HCT116 (cell line): Measurements from ENCODE around the gene AEBP1. TPM values are rescaled to one million over a fixed set of nuclear protein-coding genes. Genes with fewer than 3 reads are reported as not detected.

ENCODE experiments used
- ATAC-seq: fragments of 200-7000 bp; cut with Tn5 transposase; 2 replicates; pipeline ENCODE4 v1.9.1; 2020; ENCODE audit warnings: mild to moderate bottlenecking, moderate library complexity
- BruUV-seq: library from RNA; stranded (reverse); fragments of 400-500 nt; replicated peaks from 2 replicates; lab custom pipeline; 2021; lab: Mats Ljungman, UMichigan
- CTCF ChIA-PET: fragments of 300-600 bp; sonication (Branson Sonifier 250); formaldehyde crosslinking; loops from one replicate; lab custom pipeline; 2021; ENCODE audit warnings: antibody characterized with exemption; lab: Charles Lee
- POLR2A ChIA-PET: fragments of 300-600, 350-600 bp; sonication (Branson Sonifier 250); formaldehyde crosslinking; loops from one replicate; lab custom pipeline; 2021; ENCODE audit warnings: antibody characterized with exemption; lab: Charles Lee
- RAD21 ChIA-PET, 2 experiments: fragments of 300-600 bp; sonication (Branson Sonifier 250); formaldehyde crosslinking; loops; one replicate each; lab custom pipeline; 2023; ENCODE audit warnings: low total read pairs in 2 of 2; ENCODE audit not compliant: uncharacterized antibody in 2 of 2, unreplicated experiment in 2 of 2, low non-redundant PET in 1 of 2; lab: Charles Lee
- DNase-seq: peaks from one replicate; pipeline ENCODE4 v3.0.0-alpha.2; 2010; ENCODE audit warnings: low read depth, low spot score
- H2AFZ ChIP-seq: fragments of 200-600 bp; shearing (Covaris generic), sonication (generic); 2 replicates; pipeline ENCODE4 v1.6.1; 2017; ENCODE audit warnings: low read depth, mixed run types, mixed read lengths, antibody characterized with exemption, low read length; ENCODE audit not compliant: poor library complexity, severe bottlenecking
- H3K27ac ChIP-seq: 2 replicates; pipeline ENCODE4 v1.5.1; 2012; ENCODE audit warnings: low read depth, low read length
- H3K27me3 ChIP-seq: fragments of 200-600 bp; sonication (generic); 2 replicates; pipeline ENCODE4 v1.6.1; 2016; ENCODE audit warnings: mixed run types, low read length, mixed read lengths; ENCODE audit not compliant: insufficient read depth
- H3K36me3 ChIP-seq, 2 experiments: fragments of 200-500 bp in 1 of 2; fragments of 200-600 bp in 1 of 2; sonication (Bioruptor generic) in 1 of 2; sonication (generic) in 1 of 2; 2 replicates each; pipeline versions ENCODE4 v1.5.1 to v1.6.1; 2014 to 2016; ENCODE audit warnings: low read length in 2 of 2, inconsistent platforms in 1 of 2, mixed read lengths in 1 of 2, mixed run types in 1 of 2; ENCODE audit not compliant: insufficient read depth in 2 of 2, control insufficient read depth in 1 of 2
- H3K4me1 ChIP-seq, 2 experiments: fragments of 200-600 bp in 1 of 2; sonication (generic) in 1 of 2; 2 replicates each; pipeline versions ENCODE4 v1.5.1 to v1.6.1; 2012 to 2017; ENCODE audit warnings: low read length in 2 of 2, inconsistent platforms in 1 of 2, mild to moderate bottlenecking in 1 of 2, mixed read lengths in 1 of 2, mixed run types in 1 of 2, moderate library complexity in 1 of 2; ENCODE audit not compliant: insufficient read depth in 2 of 2, control insufficient read depth in 1 of 2
- H3K4me2 ChIP-seq: fragments of 200-600 bp; sonication (generic); 2 replicates; pipeline ENCODE4 v1.6.1; 2017; ENCODE audit warnings: mixed run types, low read length, mixed read lengths
- H3K4me3 ChIP-seq, 2 experiments: fragments of 200-600 bp in 1 of 2; sonication (generic) in 1 of 2; replicated peaks in 1 of 2; 2 replicates each; pipeline ENCODE4 v1.5.1; 2011 to 2016; ENCODE audit warnings: low read length in 2 of 2, control low read depth in 1 of 2, low read depth in 1 of 2, mild to moderate bottlenecking in 1 of 2, mixed read lengths in 1 of 2, mixed run types in 1 of 2
- H3K79me2 ChIP-seq: fragments of 200-600 bp; sonication (generic); 2 replicates; pipeline ENCODE4 v1.6.1; 2017; ENCODE audit warnings: mild to moderate bottlenecking, mixed run types, low read length, moderate library complexity, mixed read lengths; ENCODE audit not compliant: insufficient read depth
- H3K9ac ChIP-seq: fragments of 200-600 bp; sonication (generic); 2 replicates; pipeline ENCODE4 v1.6.1; 2016; ENCODE audit warnings: low read length, mixed read lengths
- H3K9me2 ChIP-seq: fragments of 200-600 bp; sonication (generic), shearing (Covaris generic); 2 replicates; pipeline ENCODE4 v1.6.1; 2017; ENCODE audit warnings: mixed run types, mild to moderate bottlenecking, moderate library complexity; ENCODE audit not compliant: insufficient read depth
- H3K9me3 ChIP-seq, 2 experiments: fragments of 200-500 bp in 1 of 2; fragments of 200-600 bp in 1 of 2; sonication (Bioruptor generic) in 1 of 2; sonication (generic) in 1 of 2; 2 replicates each; pipeline ENCODE4 v1.6.1; 2014 to 2017; ENCODE audit warnings: low read length in 2 of 2, mixed read lengths in 2 of 2, inconsistent platforms in 1 of 2, low read depth in 1 of 2, mild to moderate bottlenecking in 1 of 2, mixed run types in 1 of 2, moderate library complexity in 1 of 2; ENCODE audit not compliant: control insufficient read depth in 1 of 2, insufficient read depth in 1 of 2
- H4K20me1 ChIP-seq: fragments of 200-600 bp; sonication (generic), shearing (Covaris generic); 2 replicates; pipeline ENCODE4 v1.6.1; 2017; ENCODE audit warnings: mixed run types, mild to moderate bottlenecking, moderate library complexity; ENCODE audit not compliant: insufficient read depth
- ATF3 ChIP-seq: IDR thresholded peaks from 2 replicates; pipeline ENCODE4 v1.6.1; 2012
- CBX3 ChIP-seq: IDR thresholded peaks from 2 replicates; pipeline ENCODE4 v1.6.1; 2012; ENCODE audit warnings: low read depth
- CTCF ChIP-seq, 3 experiments: fragments of 200-600 bp in 1 of 3; sonication (generic) in 1 of 3; IDR thresholded peaks in 2 of 3; conservative IDR thresholded peaks in 1 of 3; 2 replicates each; pipeline ENCODE4 v1.5.1; 2012 to 2017; ENCODE audit warnings: low read depth in 2 of 3, low read length in 2 of 3, antibody characterized with exemption in 1 of 3, borderline replicate concordance in 1 of 3, control low read depth in 1 of 3, mild to moderate bottlenecking in 1 of 3, mixed read lengths in 1 of 3, mixed run types in 1 of 3, moderate library complexity in 1 of 3; ENCODE audit not compliant: insufficient read depth in 1 of 3
- EGR1 ChIP-seq: IDR thresholded peaks from 2 replicates; pipeline ENCODE4 v1.6.1; 2012; ENCODE audit warnings: low read depth
- ELF1 ChIP-seq: IDR thresholded peaks from 2 replicates; pipeline ENCODE4 v1.6.1; 2012; ENCODE audit warnings: low read depth, borderline replicate concordance
- JUND ChIP-seq: IDR thresholded peaks from 2 replicates; pipeline ENCODE4 v1.6.1; 2012
- MAX ChIP-seq: IDR thresholded peaks from 2 replicates; pipeline ENCODE4 v1.6.1; 2012
- POLR2A ChIP-seq: IDR thresholded peaks from 2 replicates; pipeline ENCODE4 v1.7.0; 2011; ENCODE audit warnings: borderline replicate concordance; ENCODE audit not compliant: insufficient read depth, insufficient read length; ENCODE audit errors: extremely low read depth
- POLR2AphosphoS5 ChIP-seq: IDR thresholded peaks from 2 replicates; pipeline ENCODE4 v1.6.1; 2011; ENCODE audit warnings: mild to moderate bottlenecking, low read depth, low read length, moderate library complexity
- RAD21 ChIP-seq: IDR thresholded peaks from 2 replicates; pipeline ENCODE4 v1.6.1; 2012; ENCODE audit warnings: low read depth, mild to moderate bottlenecking
- SIN3A ChIP-seq: IDR thresholded peaks from 2 replicates; pipeline ENCODE4 v1.6.1; 2012; ENCODE audit warnings: low read depth
- SP1 ChIP-seq: IDR thresholded peaks from 2 replicates; pipeline ENCODE4 v1.6.1; 2012; ENCODE audit warnings: low read depth
- YY1 ChIP-seq: IDR thresholded peaks from 2 replicates; pipeline ENCODE4 v1.6.1; 2011; ENCODE audit warnings: low read length, low read depth, moderate library complexity, mild to moderate bottlenecking; ENCODE audit not compliant: insufficient replicate concordance; ENCODE audit errors: extremely low read depth
- ZBTB33 ChIP-seq: IDR thresholded peaks from 2 replicates; pipeline ENCODE4 v1.6.1; 2011; ENCODE audit warnings: mild to moderate bottlenecking, low read length, moderate library complexity; ENCODE audit not compliant: insufficient replicate concordance; ENCODE audit errors: extremely low read depth
- ZFX ChIP-seq: fragments of 450-650 bp; IDR thresholded peaks from 2 replicates; pipeline ENCODE4 v1.6.1; 2017
- ZNF274 ChIP-seq: fragments of 200-500 bp; sonication (Bioruptor generic); IDR thresholded peaks from 2 replicates; pipeline ENCODE4 v1.6.1; 2014; ENCODE audit warnings: mild to moderate bottlenecking, low read depth, low read length, inconsistent platforms
- intact Hi-C: fragments of 100-400 bp; cut with micrococcal nuclease; formaldehyde crosslinking; loops from 2 replicates; pipeline ENCODE4 v1.10.0; 2022
- total RNA-seq: library from RNA; stranded (reverse); gene quantifications from one replicate; pipeline ENCODE4 v1.2.1, GENCODE V29; 2021; ENCODE audit not compliant: unreplicated experiment

The AEBP1 gene
- total RNA-seq, 1 experiment from 2014 or later: 0.49 TPM

GRCh38 chr7:44058759-44059218 lies 45.4 kb upstream of the AEBP1 start:
- ChIA-PET POLR2A (no interaction called here), CTCF (no interaction called here)
- H3K79me2 ChIP-seq: no peaks in the 10 kb centered on the region
- no peaks in the 10 kb centered on the region for H3K9me2 ChIP-seq
- H3K27me3 ChIP-seq: no peaks in the 10 kb centered on the region
- no peak overlapping the region for H3K9ac ChIP-seq
- no peak for TF ChIP-seq ZBTB33
- no peak for TF ChIP-seq YY1
- TF ChIP-seq JUND: no peak
- no peak for TF ChIP-seq POLR2A
- no peak for TF ChIP-seq POLR2AphosphoS5
- TF ChIP-seq MAX: no peak
- no peak for TF ChIP-seq RAD21
- TF ChIP-seq SIN3A: no peak
- TF ChIP-seq ELF1: no peak
- TF ChIP-seq ZFX: no peak
- no peak for TF ChIP-seq ZNF274
- TF ChIP-seq SP1: no peak
- TF ChIP-seq ATF3: no peak
- TF ChIP-seq CBX3: no peak
- TF ChIP-seq EGR1: no peak
- no peak for TF ChIP-seq CTCF (IDR thresholded peaks at IDR 0.05 in 2 of 3, conservative IDR thresholded peaks at IDR 0.05 in 1 of 3; ENCODE audit: borderline replicate concordance in 1 of 3, insufficient read depth in 1 of 3, low read depth in 2 of 3, low read length in 2 of 3)
- TF ChIP-seq, all 23 proteins: peak for 0
- BruUV-seq: no TSS peak
- Histone ChIP-seq H3K36me3 (peaks cover 28 to 45% of the 10 kb centered on the region in 2 experiments), H3K4me1 (no peaks in the 10 kb centered on the region), H4K20me1 (no peaks in the 10 kb centered on the region), H3K27ac (no peak overlapping the region), H3K4me3 (no peak overlapping the region), H3K4me2 (no peak overlapping the region), H3K9me3 (no peaks in the 10 kb centered on the region), H2AFZ (no peak overlapping the region)
- DNase-seq: no peak
- intact Hi-C loops: no loop called here
- RAD21 ChIA-PET: no interaction called here
- ATAC-seq: no peak
